ENCODE measurements around the gene DRGX. TPM values are rescaled to one million over a fixed set of nuclear protein-coding genes. Genes with fewer than 3 reads are reported as not detected.

The DRGX gene
- total and polyA plus RNA-seq, 2 experiments from 2014 or later, result not detected

DNA sequence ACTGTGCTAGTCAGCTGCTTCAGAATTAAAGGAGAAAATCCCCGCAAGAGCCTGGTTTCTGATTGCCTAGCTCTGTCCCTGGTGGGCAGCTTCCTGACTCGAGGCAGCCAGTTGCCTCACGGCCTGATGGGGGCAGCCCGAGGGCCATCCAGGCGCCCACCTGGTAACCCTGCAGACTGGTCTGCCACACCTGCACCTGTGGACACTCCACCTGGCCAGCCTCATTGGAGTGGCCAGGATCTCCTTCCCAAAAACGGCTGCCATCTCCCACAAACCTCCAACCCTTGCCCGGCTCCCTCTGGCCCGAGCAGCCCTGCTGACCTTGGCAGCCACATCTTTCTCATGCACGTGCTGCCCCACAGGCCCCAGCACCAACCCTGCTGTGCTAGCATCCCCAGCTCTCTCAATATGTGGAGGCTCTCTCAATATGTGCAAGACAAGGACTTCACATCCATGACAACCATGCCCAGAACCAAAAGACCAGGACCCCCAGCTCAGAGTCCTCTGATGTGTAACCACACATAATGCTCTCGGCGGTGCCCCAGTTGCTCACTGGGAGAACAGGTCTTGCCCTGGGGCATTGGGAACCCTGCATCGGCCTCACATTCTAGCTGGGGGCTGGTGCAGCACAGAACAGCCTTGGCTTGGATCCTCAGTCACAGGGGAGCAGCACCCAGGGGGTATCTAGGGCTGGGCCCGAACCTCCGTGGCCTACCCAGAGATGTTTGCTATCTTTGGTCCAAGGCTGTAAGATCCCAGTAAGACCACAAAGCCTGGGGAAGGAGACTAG, 14.6 kb downstream of the DRGX start:
- DNase-seq (ENCODE audit: low read depth in 1 of 2, low spot score in 1 of 2), result no peak
- Histone ChIP-seq H3K27me3 (peaks cover 22% of the 10 kb centered on the region), H3K4me3 (no peak overlapping the region), H3K36me3 (no peaks in the 10 kb centered on the region), H3K27ac (no peak overlapping the region), H3K9me3 (ENCODE audit: low read depth) (no peaks in the 10 kb centered on the region), H3K4me1 (ENCODE audit: low read depth) (no peaks in the 10 kb centered on the region)
- TF ChIP-seq, protein P1, sequence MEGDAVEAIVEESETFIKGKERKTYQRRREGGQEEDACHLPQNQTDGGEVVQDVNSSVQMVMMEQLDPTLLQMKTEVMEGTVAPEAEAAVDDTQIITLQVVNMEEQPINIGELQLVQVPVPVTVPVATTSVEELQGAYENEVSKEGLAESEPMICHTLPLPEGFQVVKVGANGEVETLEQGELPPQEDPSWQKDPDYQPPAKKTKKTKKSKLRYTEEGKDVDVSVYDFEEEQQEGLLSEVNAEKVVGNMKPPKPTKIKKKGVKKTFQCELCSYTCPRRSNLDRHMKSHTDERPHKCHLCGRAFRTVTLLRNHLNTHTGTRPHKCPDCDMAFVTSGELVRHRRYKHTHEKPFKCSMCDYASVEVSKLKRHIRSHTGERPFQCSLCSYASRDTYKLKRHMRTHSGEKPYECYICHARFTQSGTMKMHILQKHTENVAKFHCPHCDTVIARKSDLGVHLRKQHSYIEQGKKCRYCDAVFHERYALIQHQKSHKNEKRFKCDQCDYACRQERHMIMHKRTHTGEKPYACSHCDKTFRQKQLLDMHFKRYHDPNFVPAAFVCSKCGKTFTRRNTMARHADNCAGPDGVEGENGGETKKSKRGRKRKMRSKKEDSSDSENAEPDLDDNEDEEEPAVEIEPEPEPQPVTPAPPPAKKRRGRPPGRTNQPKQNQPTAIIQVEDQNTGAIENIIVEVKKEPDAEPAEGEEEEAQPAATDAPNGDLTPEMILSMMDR (IDR thresholded peaks at IDR 0.05; ENCODE audit: low read depth, low read length), result no peak

DNA sequence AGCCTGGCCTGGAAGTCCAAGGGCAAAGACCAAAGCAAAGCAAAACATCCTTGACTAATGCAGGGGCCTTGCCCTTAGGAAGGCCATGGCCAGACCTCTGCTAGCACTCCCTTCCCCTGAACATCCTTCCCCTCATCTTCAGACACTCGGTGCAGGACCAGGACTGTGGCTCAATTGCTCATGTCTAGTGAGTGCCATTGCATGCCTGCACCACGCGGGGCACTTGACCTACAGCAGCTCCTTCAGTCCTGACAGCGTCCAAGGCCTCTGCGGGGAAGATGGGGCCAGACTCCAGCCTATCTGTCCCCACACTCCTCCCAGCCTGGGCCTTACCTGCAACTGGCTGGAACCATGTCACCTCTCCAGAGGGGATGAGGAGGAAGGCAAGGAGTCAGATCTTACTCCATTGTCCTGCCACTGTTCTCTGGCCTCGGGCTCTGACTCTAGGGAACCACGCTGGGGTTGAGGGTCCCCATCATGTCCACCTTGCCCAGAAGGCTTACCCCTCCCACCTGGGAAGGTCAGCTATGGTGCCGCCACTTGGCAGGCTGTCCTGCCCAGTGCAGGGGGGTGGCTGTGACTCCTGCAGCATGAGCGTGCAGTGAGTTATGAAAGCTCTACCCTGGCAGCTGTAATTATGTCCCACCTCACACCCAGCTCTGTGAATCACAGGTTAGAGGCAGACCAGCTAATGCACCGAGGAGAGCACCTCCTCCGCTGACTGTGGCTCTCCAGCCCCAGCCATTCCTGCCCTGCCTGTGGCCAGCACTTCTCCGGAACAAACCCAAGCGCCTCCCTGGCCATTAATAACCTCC, 16.1 kb downstream of the DRGX start:
- no peak overlapping the region for H3K4me3 ChIP-seq
- no peaks in the 10 kb centered on the region for H3K9me3 ChIP-seq (ENCODE audit: low read depth)
- H3K27me3 ChIP-seq, result peaks cover 33% of the 10 kb centered on the region
- no peak overlapping the region for H3K27ac ChIP-seq
- no peaks in the 10 kb centered on the region for H3K4me1 ChIP-seq (ENCODE audit: low read depth)
- peak in 1 of 2 donors; percentile 22 for DNase-seq (ENCODE audit: low read depth in 1 of 2, low spot score in 1 of 2)
- TF ChIP-seq, protein P1 (IDR thresholded peaks at IDR 0.05; ENCODE audit: low read depth, low read length), result peak; percentile 21
- H3K36me3 ChIP-seq, result no peaks in the 10 kb centered on the region

DNA sequence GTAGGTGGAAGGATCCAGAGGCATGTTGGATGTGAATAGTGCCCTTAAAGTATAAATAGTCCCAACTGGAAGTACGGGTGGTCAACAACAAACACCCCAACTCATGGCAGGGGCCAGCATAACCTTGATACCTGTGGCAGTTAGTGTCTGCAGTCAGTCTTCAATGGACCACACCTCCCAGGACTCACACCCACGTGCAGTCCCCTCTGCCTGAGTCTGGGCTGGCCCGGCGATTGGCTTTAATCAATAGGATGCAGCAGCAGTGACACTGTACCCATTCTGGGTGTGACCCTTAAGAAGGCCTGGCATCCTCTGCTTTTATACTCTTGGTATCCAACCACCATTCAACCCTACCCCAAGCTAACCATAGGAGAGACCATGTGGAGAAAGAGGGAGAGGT, 18.6 kb downstream of the DRGX start:
- H3K27ac ChIP-seq, result no peak overlapping the region
- H3K36me3 ChIP-seq, result no peaks in the 10 kb centered on the region
- no peaks in the 10 kb centered on the region for H3K4me1 ChIP-seq (ENCODE audit: low read depth)
- no peak overlapping the region for H3K4me3 ChIP-seq
- no peak for DNase-seq (ENCODE audit: low read depth in 1 of 2, low spot score in 1 of 2)
- TF ChIP-seq, protein P1 (IDR thresholded peaks at IDR 0.05; ENCODE audit: low read depth, low read length), result no peak
- H3K9me3 ChIP-seq (ENCODE audit: low read depth), result no peaks in the 10 kb centered on the region
- H3K27me3 ChIP-seq, result peaks cover 43% of the 10 kb centered on the region

DNA sequence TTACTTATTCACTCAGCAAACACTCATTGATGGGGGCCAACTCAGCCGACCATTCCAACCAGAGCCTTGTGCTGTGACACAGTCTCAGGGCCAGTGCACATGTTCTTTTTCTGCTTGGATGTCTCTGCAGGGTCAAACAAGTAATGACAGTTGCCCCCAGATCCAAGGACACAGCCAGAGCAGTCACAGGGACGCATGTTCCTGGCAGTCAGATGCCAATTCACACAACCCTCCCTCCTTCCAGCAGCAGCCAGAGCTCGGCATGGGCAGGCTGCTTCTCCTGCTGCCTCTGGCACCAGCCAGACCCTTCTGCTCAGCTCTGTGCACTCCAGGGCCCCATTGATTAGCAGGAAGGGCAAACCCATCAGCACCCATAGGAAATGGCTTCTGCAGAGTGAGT, 20.3 kb downstream of the DRGX start:
- TF ChIP-seq, protein P1 (IDR thresholded peaks at IDR 0.05; ENCODE audit: low read depth, low read length), result no peak
- no peaks in the 10 kb centered on the region for H3K36me3 ChIP-seq
- DNase-seq (ENCODE audit: low read depth in 1 of 2, low spot score in 1 of 2), result no peak
- no peak overlapping the region for H3K4me3 ChIP-seq
- no peak overlapping the region for H3K27ac ChIP-seq
- H3K27me3 ChIP-seq, result peaks cover 45% of the 10 kb centered on the region
- H3K4me1 ChIP-seq (ENCODE audit: low read depth), result no peaks in the 10 kb centered on the region
- H3K9me3 ChIP-seq (ENCODE audit: low read depth), result no peaks in the 10 kb centered on the region

DNA sequence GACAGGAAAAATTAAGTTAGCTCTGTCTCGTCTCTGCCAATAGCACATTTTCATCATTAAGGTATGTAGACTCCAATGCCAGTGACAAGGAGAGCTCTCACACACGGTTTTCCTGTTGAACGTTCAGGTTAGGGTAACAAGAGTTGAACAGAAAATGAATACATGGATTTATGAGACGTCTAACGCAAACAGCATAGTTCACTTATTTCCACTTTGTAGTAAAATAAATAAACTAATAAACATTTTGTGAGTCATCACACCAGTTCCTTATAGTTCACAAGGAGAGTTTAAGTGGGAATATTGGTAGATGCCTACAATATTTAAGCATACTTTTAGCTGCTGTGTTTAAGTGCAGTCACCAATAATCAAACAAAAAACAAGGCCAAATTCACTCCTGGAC, 21.1 kb downstream of the DRGX start:
- Histone ChIP-seq H3K27ac (no peak overlapping the region), H3K4me3 (no peak overlapping the region), H3K36me3 (no peaks in the 10 kb centered on the region), H3K27me3 (peaks cover 45% of the 10 kb centered on the region), H3K9me3 (ENCODE audit: low read depth) (no peaks in the 10 kb centered on the region), H3K4me1 (ENCODE audit: low read depth) (no peaks in the 10 kb centered on the region)
- no peak for DNase-seq (ENCODE audit: low read depth in 1 of 2, low spot score in 1 of 2)
- TF ChIP-seq, protein P1 (IDR thresholded peaks at IDR 0.05; ENCODE audit: low read depth, low read length), result no peak

Data from cardiac muscle cell (in vitro differentiated cells and primary cell).